ENCODE measurements around the gene CPT1C. TPM values are rescaled to one million over a fixed set of nuclear protein-coding genes. Genes with fewer than 3 reads are reported as not detected.

The CPT1C gene
- 29.7 and 37.5 TPM in 2 replicates for total RNA-seq

GRCh38 chr19:49690656-49691242, at the start of gene CPT1C:
TSS of gene CPT1C (plus strand) at chr19:49691116. CDS start at chr19:49692253, 1,137 bp downstream.

GRCh38 chr19:49641688-49642491, 49.0 kb upstream of the CPT1C start, which contains the start of gene SCAF1:
TSS of gene SCAF1 (plus strand) at chr19:49642209. CDS start at chr19:49645027, 2,818 bp downstream.

GRCh38 chr19:49665351-49666119, 25.4 kb upstream of the CPT1C start, which contains the start of the genes BCL2L12 and IRF3:
TSS of gene BCL2L12 (plus strand) at chr19:49665933. CDS start at chr19:49666693, 760 bp downstream.
TSS of gene IRF3 (minus strand) at chr19:49665857. CDS start at chr19:49664838, 1,019 bp downstream.

GRCh38 chr19:49677231-49677900, 13.6 kb upstream of the CPT1C start, which contains the start of gene PRMT1:
TSS of gene PRMT1 (plus strand) at chr19:49677271. CDS start at chr19:49677281, 10 bp downstream.

GRCh38 chr19:49689133-49690078, 1.5 kb upstream of the CPT1C start, which contains the start of gene ADM5:
TSS of gene ADM5 (plus strand) at chr19:49689594. CDS start at chr19:49689838, 244 bp downstream.

GRCh38 chr19:49763230-49763629, 72.3 kb downstream of the CPT1C start, which contains the start of gene TSKS:
TSS of gene TSKS (minus strand) at chr19:49763306. CDS start at chr19:49763247, 59 bp downstream.

Other genes starting within 250 kb of the CPT1C start
- 0.15 and 0.33 TPM in 2 replicates for gene SLC17A7, start 249.6 kb upstream of the CPT1C start, total RNA-seq
- gene PIH1D1, start 239.3 kb upstream of the CPT1C start, total RNA-seq, result 103 and 145 TPM in 2 replicates
- 16.5 and 33.7 TPM in 2 replicates for gene ALDH16A1, start 237.9 kb upstream of the CPT1C start, total RNA-seq
- 3.6 and 7.9 TPM in 2 replicates for gene FLT3LG, start 216.9 kb upstream of the CPT1C start, total RNA-seq
- gene RPL13A, start 203.5 kb upstream of the CPT1C start, total RNA-seq, result 2,428 and 4,431 TPM in 2 replicates
- 2,449 and 2,469 TPM in 2 replicates for gene RPS11, start 194.7 kb upstream of the CPT1C start, total RNA-seq
- 37.2 and 105 TPM in 2 replicates for gene FCGRT, start 178.5 kb upstream of the CPT1C start, total RNA-seq
- 228 and 362 TPM in 2 replicates for gene RCN3, start 163.1 kb upstream of the CPT1C start, total RNA-seq
- gene NOSIP, start 110.6 kb upstream of the CPT1C start, total RNA-seq, result 48.5 and 71.3 TPM in 2 replicates
- gene PRRG2, start 109.8 kb upstream of the CPT1C start, total RNA-seq, result 0.29 and 1.2 TPM in 2 replicates
- 3.8 and 4.5 TPM in 2 replicates for gene PRR12, start 99.9 kb upstream of the CPT1C start, total RNA-seq
- gene RRAS, start 51.0 kb upstream of the CPT1C start, total RNA-seq, result 46.0 and 96.3 TPM in 2 replicates
- gene SCAF1, start 48.9 kb upstream of the CPT1C start, total RNA-seq, result 26.6 and 30.6 TPM in 2 replicates
- gene IRF3, start 25.3 kb upstream of the CPT1C start, total RNA-seq, result 33.3 and 69.5 TPM in 2 replicates
- gene BCL2L12, start 25.2 kb upstream of the CPT1C start, total RNA-seq, result 4.8 and 5.5 TPM in 2 replicates
- gene PRMT1, start 13.8 kb upstream of the CPT1C start, total RNA-seq, result 224 and 304 TPM in 2 replicates
- 0.44 and 0.83 TPM in 2 replicates for gene ADM5, start 1.5 kb upstream of the CPT1C start, total RNA-seq
- gene TSKS, start 72.2 kb downstream of the CPT1C start, total RNA-seq, result 0.17 and 0.44 TPM in 2 replicates
- gene AP2A1, start 75.9 kb downstream of the CPT1C start, total RNA-seq, result 110 and 154 TPM in 2 replicates
- gene FUZ, start 122.2 kb downstream of the CPT1C start, total RNA-seq, result 30.4 and 46.0 TPM in 2 replicates
- 17.7 and 26.9 TPM in 2 replicates for gene MED25, start 127.2 kb downstream of the CPT1C start, total RNA-seq
- gene PTOV1, start 160.0 kb downstream of the CPT1C start, total RNA-seq, result 58.6 and 81.0 TPM in 2 replicates
- gene PNKP, start 176.5 kb downstream of the CPT1C start, total RNA-seq, result 43.3 and 55.9 TPM in 2 replicates
- 11.8 and 18.9 TPM in 2 replicates for gene AKT1S1, start 186.2 kb downstream of the CPT1C start, total RNA-seq
- gene TBC1D17, start 186.6 kb downstream of the CPT1C start, total RNA-seq, result 21.4 and 24.8 TPM in 2 replicates
- 1.0 and 1.3 TPM in 2 replicates for gene IL4I1, start 205.8 kb downstream of the CPT1C start, total RNA-seq
- 19.9 and 30.4 TPM in 2 replicates for gene ATF5, start 238.1 kb downstream of the CPT1C start, total RNA-seq
- gene NUP62, start 238.4 kb downstream of the CPT1C start, total RNA-seq, result 28.1 TPM in 2 replicates

All from smooth muscle cell of trachea (primary cell).